ENCODE data around the gene RBPJ. TPM values are rescaled to one million over a fixed set of nuclear protein-coding genes. Genes with fewer than 3 reads are reported as not detected.
A peak's percentile ranks its signal among the peaks of the same experiment; 100 is the strongest.

Gene RBPJ
- total RNA-seq, 2 experiments from 2014 or later: 88.7 to 93.5 TPM

DNA sequence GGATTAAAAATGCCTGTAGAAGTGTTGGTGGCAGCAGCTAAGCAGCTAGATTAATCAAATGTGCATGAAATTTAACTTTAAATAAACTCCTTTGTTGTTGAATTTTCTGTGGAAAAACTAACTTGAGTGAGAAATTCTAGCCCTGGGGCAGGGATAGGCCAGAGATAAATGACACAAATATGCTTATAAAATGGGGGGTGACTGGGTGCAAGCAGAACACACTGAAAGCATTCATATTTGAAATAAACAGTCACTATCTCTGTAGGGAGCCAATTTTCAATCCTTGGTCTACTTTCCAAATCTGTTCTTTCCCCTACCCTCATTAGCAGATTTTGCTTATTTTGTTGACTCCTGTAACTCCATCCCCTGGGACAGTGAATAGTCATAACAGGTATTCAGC lies 47.9 kb downstream of the RBPJ start:
- H3K9me3 Mint-ChIP-seq: no peaks in the 10 kb centered on the region
- H3K4me3 Mint-ChIP-seq: no peak overlapping the region
- H3K36me3 Mint-ChIP-seq: peaks cover 25% of the 10 kb centered on the region
- H3K27me3 Mint-ChIP-seq: no peaks in the 10 kb centered on the region
- no peak overlapping the region for H3K27ac Mint-ChIP-seq
- DNase-seq: no peak
- peaks cover 26% of the 10 kb centered on the region for H3K4me1 Mint-ChIP-seq

GRCh38 chr4:26369132-26369531 lies 48.3 kb downstream of the RBPJ start:
- H3K27ac Mint-ChIP-seq: no peak overlapping the region
- no peaks in the 10 kb centered on the region for H3K27me3 Mint-ChIP-seq
- H3K36me3 Mint-ChIP-seq: peaks cover 25% of the 10 kb centered on the region
- no peak for DNase-seq
- no peak overlapping the region for H3K4me3 Mint-ChIP-seq
- peaks cover 26% of the 10 kb centered on the region for H3K4me1 Mint-ChIP-seq
- H3K9me3 Mint-ChIP-seq: no peaks in the 10 kb centered on the region

GRCh38 chr4:26369581-26369980 lies 48.8 kb downstream of the RBPJ start:
- H3K36me3 Mint-ChIP-seq: peaks cover 27% of the 10 kb centered on the region
- no peak overlapping the region for H3K27ac Mint-ChIP-seq
- H3K9me3 Mint-ChIP-seq: no peaks in the 10 kb centered on the region
- H3K4me1 Mint-ChIP-seq: peaks cover 26% of the 10 kb centered on the region
- no peak for DNase-seq
- no peaks in the 10 kb centered on the region for H3K27me3 Mint-ChIP-seq
- no peak overlapping the region for H3K4me3 Mint-ChIP-seq

DNA sequence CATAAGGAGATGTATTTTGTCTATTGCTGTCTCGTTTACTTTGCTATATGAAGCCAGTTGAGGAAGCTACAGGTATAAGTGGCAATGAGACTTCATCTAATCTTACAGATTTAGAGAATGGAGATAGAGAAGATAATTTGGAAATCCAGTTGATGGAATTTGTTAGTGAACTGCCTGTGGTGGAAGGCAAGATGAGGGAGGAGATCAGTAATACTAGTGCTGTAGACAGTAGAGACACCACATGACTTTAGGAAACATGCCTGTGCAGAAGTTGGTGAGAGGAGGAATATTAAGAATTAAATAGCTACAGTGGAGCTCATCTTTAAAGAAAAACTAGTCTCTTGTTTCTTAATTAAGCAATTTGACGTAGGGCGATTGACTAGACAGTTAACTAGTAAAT lies 51.3 kb downstream of the RBPJ start:
- no peak overlapping the region for H3K27ac Mint-ChIP-seq
- DNase-seq: no peak
- no peaks in the 10 kb centered on the region for H3K9me3 Mint-ChIP-seq
- H3K4me3 Mint-ChIP-seq: no peak overlapping the region
- peaks cover 38% of the 10 kb centered on the region for H3K36me3 Mint-ChIP-seq
- peaks cover 37% of the 10 kb centered on the region for H3K4me1 Mint-ChIP-seq
- H3K27me3 Mint-ChIP-seq: no peaks in the 10 kb centered on the region

GRCh38 chr4:26372525-26373172 lies 51.8 kb downstream of the RBPJ start:
- DNase-seq: peak; percentile 21
- no peaks in the 10 kb centered on the region for H3K9me3 Mint-ChIP-seq
- H3K27ac Mint-ChIP-seq: peak overlapping the region; percentile 30
- peaks cover 42% of the 10 kb centered on the region for H3K36me3 Mint-ChIP-seq
- no peak overlapping the region for H3K4me3 Mint-ChIP-seq
- H3K27me3 Mint-ChIP-seq: no peaks in the 10 kb centered on the region
- H3K4me1 Mint-ChIP-seq: peaks cover 39% of the 10 kb centered on the region

GRCh38 chr4:26375551-26375950 lies 54.7 kb downstream of the RBPJ start:
- Mint-ChIP-seq H3K4me3 (no peak overlapping the region), H3K27me3 (no peaks in the 10 kb centered on the region), H3K4me1 (peaks cover 45% of the 10 kb centered on the region), H3K27ac (no peak overlapping the region), H3K36me3 (peaks cover 36% of the 10 kb centered on the region), H3K9me3 (no peaks in the 10 kb centered on the region)
- no peak for DNase-seq

- Mint-ChIP-seq H3K4me3 (no peak overlapping the region), H3K27ac (no peak overlapping the region), H3K36me3 (peaks cover 35% of the 10 kb centered on the region), H3K27me3 (no peaks in the 10 kb centered on the region), H3K4me1 (peaks cover 43% of the 10 kb centered on the region), H3K9me3 (no peaks in the 10 kb centered on the region)
- DNase-seq: no peak
Observed at GRCh38 chr4:26377328-26378311, 56.8 kb downstream of the RBPJ start.

- Mint-ChIP-seq H3K27me3 (no peaks in the 10 kb centered on the region), H3K4me1 (peaks cover 36% of the 10 kb centered on the region), H3K4me3 (no peak overlapping the region), H3K9me3 (no peaks in the 10 kb centered on the region), H3K27ac (no peak overlapping the region), H3K36me3 (peaks cover 33% of the 10 kb centered on the region)
- DNase-seq: no peak
Observed at GRCh38 chr4:26379837-26380236, 59.0 kb downstream of the RBPJ start.

- Mint-ChIP-seq H3K4me3 (no peak overlapping the region), H3K36me3 (peaks cover 31% of the 10 kb centered on the region), H3K27me3 (no peaks in the 10 kb centered on the region), H3K27ac (no peak overlapping the region), H3K9me3 (no peaks in the 10 kb centered on the region), H3K4me1 (peaks cover 32% of the 10 kb centered on the region)
- no peak for DNase-seq
Observed at GRCh38 chr4:26380740-26381139, 59.9 kb downstream of the RBPJ start.

DNA sequence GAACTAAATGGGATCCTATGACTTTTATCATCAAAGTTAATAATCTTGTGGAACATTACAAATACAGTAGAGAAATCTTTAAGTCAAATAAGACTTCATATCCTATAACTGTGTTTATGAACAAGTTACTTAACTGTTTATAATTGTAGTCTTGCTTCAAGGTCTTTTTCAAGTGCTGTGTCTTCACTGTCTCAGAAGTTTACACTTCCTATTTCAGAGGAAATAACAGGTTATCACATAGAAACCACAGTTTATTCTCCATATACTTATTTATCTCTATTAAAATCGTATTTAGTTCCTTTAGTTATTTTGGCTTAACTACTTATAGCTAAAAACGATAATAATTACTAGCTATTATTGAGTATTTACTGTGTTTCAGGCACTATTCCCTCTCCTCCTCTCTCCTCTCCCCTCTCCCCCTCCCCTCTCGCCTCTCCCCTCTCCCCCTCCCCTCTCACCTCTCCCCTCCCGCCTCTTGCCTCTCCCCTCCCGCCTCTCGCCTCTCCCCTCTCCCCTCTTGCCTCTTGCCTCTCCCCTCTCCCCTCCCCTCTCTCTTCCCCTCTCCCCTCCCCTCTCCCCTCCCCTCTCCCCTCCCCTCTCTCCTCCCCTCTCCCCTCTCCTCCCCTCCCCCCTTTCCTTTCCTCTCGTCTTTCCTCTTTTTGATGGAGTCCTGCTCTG lies 63.7 kb downstream of the RBPJ start:
- no peak for DNase-seq
- Mint-ChIP-seq H3K36me3 (peaks cover 32% of the 10 kb centered on the region), H3K4me3 (no peak overlapping the region), H3K27me3 (no peaks in the 10 kb centered on the region), H3K4me1 (peaks cover 15% of the 10 kb centered on the region), H3K27ac (no peak overlapping the region), H3K9me3 (peaks cover 4% of the 10 kb centered on the region)

- Mint-ChIP-seq H3K36me3 (peaks cover 40% of the 10 kb centered on the region), H3K27ac (no peak overlapping the region), H3K4me1 (peaks cover 10% of the 10 kb centered on the region), H3K4me3 (no peak overlapping the region), H3K9me3 (peaks cover 4% of the 10 kb centered on the region), H3K27me3 (no peaks in the 10 kb centered on the region)
- no peak for DNase-seq
Observed at GRCh38 chr4:26385690-26386089, 64.9 kb downstream of the RBPJ start.

- no peak for DNase-seq
- H3K27me3 Mint-ChIP-seq: no peaks in the 10 kb centered on the region
- peaks cover 7% of the 10 kb centered on the region for H3K4me1 Mint-ChIP-seq
- H3K4me3 Mint-ChIP-seq: no peak overlapping the region
- H3K27ac Mint-ChIP-seq: no peak overlapping the region
- peaks cover 40% of the 10 kb centered on the region for H3K36me3 Mint-ChIP-seq
- peaks cover 4% of the 10 kb centered on the region for H3K9me3 Mint-ChIP-seq
Observed at GRCh38 chr4:26386386-26386785, 65.6 kb downstream of the RBPJ start.

GRCh38 chr4:26388671-26389070 lies 67.9 kb downstream of the RBPJ start:
- Mint-ChIP-seq H3K27me3 (no peaks in the 10 kb centered on the region), H3K36me3 (peaks cover 38% of the 10 kb centered on the region), H3K9me3 (peaks cover 4% of the 10 kb centered on the region), H3K27ac (no peak overlapping the region), H3K4me1 (peaks cover 5% of the 10 kb centered on the region), H3K4me3 (no peak overlapping the region)
- DNase-seq: no peak

DNA sequence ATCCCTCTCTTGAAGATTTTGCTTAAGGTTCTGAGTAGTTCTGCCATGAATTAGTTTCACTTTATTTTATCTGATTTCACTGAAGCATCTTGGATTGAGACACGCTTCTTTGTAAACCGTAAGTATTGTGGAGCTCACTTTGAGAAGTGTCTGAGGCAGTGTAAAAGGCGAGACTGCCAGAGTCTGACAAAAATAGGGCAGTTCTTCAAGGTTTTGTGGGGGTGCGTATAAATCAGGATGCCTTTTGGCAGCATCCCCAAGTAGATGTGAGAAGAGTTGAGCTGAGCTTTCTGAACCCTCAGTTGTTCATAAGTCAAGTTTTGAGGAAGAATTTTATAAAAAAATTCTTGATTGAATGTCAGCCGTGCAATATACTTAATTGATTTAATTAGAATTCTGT lies 76.3 kb downstream of the RBPJ start:
- Mint-ChIP-seq H3K9me3 (no peaks in the 10 kb centered on the region), H3K27ac (no peak overlapping the region), H3K4me1 (peaks cover 15% of the 10 kb centered on the region), H3K36me3 (peaks cover 14% of the 10 kb centered on the region), H3K4me3 (no peak overlapping the region), H3K27me3 (no peaks in the 10 kb centered on the region)
- no peak for DNase-seq

DNA sequence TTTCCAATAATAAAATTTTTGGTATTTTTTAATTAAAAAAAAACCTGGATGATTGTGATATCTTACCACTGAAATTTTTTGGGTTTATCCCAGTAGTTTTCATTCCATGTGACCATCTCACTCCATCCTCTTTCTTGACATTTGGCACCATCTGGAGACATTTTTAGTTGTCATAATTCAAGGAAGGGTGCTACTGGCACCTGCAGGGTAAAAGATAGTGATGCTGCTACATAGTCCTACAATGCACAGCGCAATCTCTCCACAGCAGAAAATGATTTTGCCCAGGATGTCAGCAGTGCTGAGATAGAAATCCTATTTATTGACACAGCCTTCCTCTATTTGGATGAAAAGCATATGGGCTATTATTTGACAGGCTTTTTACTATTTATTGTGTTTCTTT lies 79.3 kb downstream of the RBPJ start:
- Mint-ChIP-seq H3K27ac (no peak overlapping the region), H3K4me1 (peaks cover 14% of the 10 kb centered on the region), H3K27me3 (no peaks in the 10 kb centered on the region), H3K9me3 (no peaks in the 10 kb centered on the region), H3K36me3 (peaks cover 23% of the 10 kb centered on the region), H3K4me3 (no peak overlapping the region)
- no peak for DNase-seq

Measured in activated naive CD8-positive, alpha-beta T cell treated with anti-CD3 and anti-CD28 coated beads for 36 hours (primary cell).